ENCODE data around the gene CD6. TPM values are rescaled to one million over a fixed set of nuclear protein-coding genes. Genes with fewer than 3 reads are reported as not detected.

Gene CD6
- total RNA-seq, 2 donors from 2014 or later: 0.51 to 1.2 TPM

GRCh38 chr11:60974726-60975125, 3.2 kb downstream of the CD6 start:
- Histone ChIP-seq H3K4me3 (no peak overlapping the region), H3K36me3 (no peaks in the 10 kb centered on the region), H3K27ac (no peak overlapping the region), H3K9me3 (no peaks in the 10 kb centered on the region), H3K4me1 (replicated peaks) (no peaks in the 10 kb centered on the region), H3K27me3 (replicated peaks; ENCODE audit: insufficient read depth) (no peaks in the 10 kb centered on the region)
- TF ChIP-seq CTCF (IDR thresholded peaks at IDR 0.05): no peak
- 87% methylated on average over 6 of the region's 6 CpGs for WGBS
- intact Hi-C loops (cut with DNase I): no loop called here
- no peak for DNase-seq (ENCODE audit: low spot score)

- Histone ChIP-seq H3K27me3 (replicated peaks; ENCODE audit: insufficient read depth) (no peaks in the 10 kb centered on the region), H3K4me3 (no peak overlapping the region), H3K9me3 (no peaks in the 10 kb centered on the region), H3K4me1 (replicated peaks) (no peaks in the 10 kb centered on the region), H3K36me3 (no peaks in the 10 kb centered on the region), H3K27ac (no peak overlapping the region)
- 88% methylated on average over 4 of the region's 4 CpGs for WGBS
- intact Hi-C loops (cut with DNase I): no loop called here
- no peak for DNase-seq (ENCODE audit: low spot score)
- TF ChIP-seq POLR2AphosphoS5 (IDR thresholded peaks at IDR 0.05): no peak
- TF ChIP-seq POLR2A (IDR thresholded peaks at IDR 0.05): no peak
- TF ChIP-seq CTCF (IDR thresholded peaks at IDR 0.05): no peak
Measured at GRCh38 chr11:60977224-60977623, 5.7 kb downstream of the CD6 start.

GRCh38 chr11:60977836-60978235, 6.4 kb downstream of the CD6 start:
- H3K27ac ChIP-seq: no peak overlapping the region
- no peaks in the 10 kb centered on the region for H3K4me1 ChIP-seq (replicated peaks)
- no peak overlapping the region for H3K4me3 ChIP-seq
- DNase-seq (ENCODE audit: low spot score): no peak
- no peaks in the 10 kb centered on the region for H3K36me3 ChIP-seq
- TF ChIP-seq POLR2A (IDR thresholded peaks at IDR 0.05) (no peak), POLR2AphosphoS5 (IDR thresholded peaks at IDR 0.05) (no peak), CTCF (IDR thresholded peaks at IDR 0.05) (no peak)
- intact Hi-C loops (cut with DNase I): no loop called here
- no peaks in the 10 kb centered on the region for H3K27me3 ChIP-seq (replicated peaks; ENCODE audit: insufficient read depth)
- no peaks in the 10 kb centered on the region for H3K9me3 ChIP-seq

GRCh38 chr11:60978546-60979380, 7.3 kb downstream of the CD6 start:
- intact Hi-C loops (cut with DNase I): no loop called here
- 72% methylated on average over 10 of the region's 10 CpGs for WGBS
- Histone ChIP-seq H3K36me3 (no peaks in the 10 kb centered on the region), H3K27me3 (replicated peaks; ENCODE audit: insufficient read depth) (no peaks in the 10 kb centered on the region), H3K4me1 (replicated peaks) (no peaks in the 10 kb centered on the region), H3K9me3 (no peaks in the 10 kb centered on the region), H3K27ac (no peak overlapping the region), H3K4me3 (no peak overlapping the region)
- DNase-seq (ENCODE audit: low spot score): no peak
- TF ChIP-seq CTCF (IDR thresholded peaks at IDR 0.05) (no peak), POLR2AphosphoS5 (IDR thresholded peaks at IDR 0.05) (no peak), POLR2A (IDR thresholded peaks at IDR 0.05) (no peak)

- H3K27me3 ChIP-seq (replicated peaks; ENCODE audit: insufficient read depth): no peaks in the 10 kb centered on the region
- no peaks in the 10 kb centered on the region for H3K36me3 ChIP-seq
- no peak for DNase-seq (ENCODE audit: low spot score)
- no peak overlapping the region for H3K27ac ChIP-seq
- WGBS: 95% methylated on average over 12 of the region's 12 CpGs
- H3K4me3 ChIP-seq: no peak overlapping the region
- intact Hi-C loops (cut with DNase I): no loop called here
- TF ChIP-seq CTCF (IDR thresholded peaks at IDR 0.05) (no peak), POLR2A (IDR thresholded peaks at IDR 0.05) (no peak), POLR2AphosphoS5 (IDR thresholded peaks at IDR 0.05) (no peak)
- no peaks in the 10 kb centered on the region for H3K9me3 ChIP-seq
- no peaks in the 10 kb centered on the region for H3K4me1 ChIP-seq (replicated peaks)
Measured at GRCh38 chr11:60981515-60981914, 10.0 kb downstream of the CD6 start.

Measured in prostate gland (tissue), 2 donors.